Neuronal stem cell (in vitro differentiated cells): ENCODE measurements around the gene ANKS1B.

Experiments
- DNase-seq: peaks from one replicate; pipeline ENCODE4 v3.0.0-alpha.2; 2013; ENCODE audit warnings: low spot score
- H2AFZ ChIP-seq: one replicate; pipeline ENCODE4 v1.6.1; 2013; ENCODE audit warnings: mild to moderate bottlenecking, low read length, inconsistent platforms
- H2AK5ac ChIP-seq: 2 replicates; pipeline ENCODE4 v1.6.1; 2013; ENCODE audit warnings: low read depth, mild to moderate bottlenecking, inconsistent platforms, low read length, moderate library complexity, mixed read lengths
- H2BK120ac ChIP-seq: 2 replicates; pipeline ENCODE4 v1.6.1; 2013; ENCODE audit warnings: low read depth, mild to moderate bottlenecking, inconsistent platforms, low read length, moderate library complexity, mixed read lengths
- H2BK12ac ChIP-seq: one replicate; pipeline ENCODE4 v1.6.1; 2013; ENCODE audit warnings: low read length, inconsistent platforms
- H2BK15ac ChIP-seq: 2 replicates; pipeline ENCODE4 v1.6.1; 2013; ENCODE audit warnings: mild to moderate bottlenecking, low read length, inconsistent platforms, mixed read lengths
- H2BK5ac ChIP-seq: one replicate; pipeline ENCODE4 v1.6.1; 2013; ENCODE audit warnings: inconsistent platforms, mild to moderate bottlenecking, low read length, moderate library complexity
- H3K14ac ChIP-seq: one replicate; pipeline ENCODE4 v1.6.1; 2013; ENCODE audit warnings: low read length, inconsistent platforms
- H3K18ac ChIP-seq: 2 replicates; pipeline ENCODE4 v1.6.1; 2013; ENCODE audit warnings: low read length, inconsistent platforms
- H3K23ac ChIP-seq: 2 replicates; pipeline ENCODE4 v1.6.1; 2013; ENCODE audit warnings: low read depth, mild to moderate bottlenecking, mixed read lengths, low read length, inconsistent platforms; ENCODE audit not compliant: poor library complexity
- H3K27ac ChIP-seq: replicated peaks from 3 replicates; pipeline ENCODE4 v1.5.1; 2013; ENCODE audit warnings: low read length, inconsistent platforms
- H3K27me3 ChIP-seq, 3 experiments: 2 replicates each; pipeline ENCODE4 v1.6.1; 2013; ENCODE audit warnings: low read length in 3 of 3, mild to moderate bottlenecking in 2 of 3, inconsistent platforms in 1 of 3, low read depth in 1 of 3, mixed read lengths in 1 of 3, moderate library complexity in 1 of 3; ENCODE audit not compliant: control insufficient read depth in 3 of 3, insufficient read depth in 3 of 3
- H3K36me3 ChIP-seq, 2 donors: replicated peaks in 1 of 2; 2 replicates each; pipeline ENCODE4 v1.6.1; 2013; ENCODE audit warnings: low read length in 2 of 2; ENCODE audit not compliant: control insufficient read depth in 2 of 2, insufficient read depth in 2 of 2
- H3K4ac ChIP-seq: 2 replicates; pipeline ENCODE4 v1.6.1; 2013; ENCODE audit warnings: inconsistent platforms, mild to moderate bottlenecking, low read length, moderate library complexity
- H3K4me1 ChIP-seq, 2 donors: 1 replicate in 1 of 2; 2 replicates in 1 of 2; pipeline ENCODE4 v1.6.1; 2013; ENCODE audit warnings: low read length in 2 of 2, low read depth in 1 of 2; ENCODE audit not compliant: control insufficient read depth in 2 of 2, insufficient read depth in 1 of 2
- H3K4me2 ChIP-seq: one replicate; pipeline ENCODE4 v1.6.1; 2013; ENCODE audit warnings: mild to moderate bottlenecking, low read length, inconsistent platforms; ENCODE audit not compliant: insufficient read depth, poor library complexity, severe bottlenecking
- H3K4me3 ChIP-seq, 2 donors: 2 replicates each; pipeline ENCODE4 v1.5.1; 2013; ENCODE audit warnings: low read length in 2 of 2, mild to moderate bottlenecking in 2 of 2, inconsistent platforms in 1 of 2, moderate library complexity in 1 of 2
- H3K79me1 ChIP-seq: one replicate; pipeline ENCODE4 v1.6.1; 2013; ENCODE audit warnings: low read depth, mild to moderate bottlenecking, inconsistent platforms, low read length, moderate library complexity
- H3K9ac ChIP-seq: one replicate; pipeline ENCODE4 v1.6.1; 2013; ENCODE audit warnings: mild to moderate bottlenecking, low read depth, low read length, inconsistent platforms; ENCODE audit not compliant: poor library complexity
- H3K9me3 ChIP-seq, 2 donors: replicated peaks in 1 of 2; 2 replicates each; pipeline versions ENCODE3 to v1.6.1; 2013; ENCODE audit warnings: low read length in 2 of 2, mild to moderate bottlenecking in 2 of 2, inconsistent platforms in 1 of 2, low read depth in 1 of 2, mixed read lengths in 1 of 2, moderate library complexity in 1 of 2; ENCODE audit not compliant: control insufficient read depth in 2 of 2, insufficient read depth in 1 of 2
- H4K8ac ChIP-seq: one replicate; pipeline ENCODE4 v1.6.1; 2013; ENCODE audit warnings: low read depth, mild to moderate bottlenecking, inconsistent platforms, low read length, moderate library complexity
- H4K91ac ChIP-seq: one replicate; pipeline ENCODE4 v1.6.1; 2013; ENCODE audit warnings: low read length, low read depth, mild to moderate bottlenecking, inconsistent platforms; ENCODE audit not compliant: poor library complexity
- WGBS, 2 donors: extraction: QIAGEN DNeasy Blood & Tissue Kit; methylation state at CpG; one replicate each; pipeline ENCODE4 v1.1.7; 2013; ENCODE audit warnings: missing lambda C conversion rate in 2 of 2, mixed read lengths in 1 of 2; ENCODE audit not compliant: insufficient read length in 2 of 2, insufficient replicate concordance in 1 of 2; ENCODE audit errors: extremely low coverage in 2 of 2; 5-methylcytosine and 5-hydroxymethylcytosine counted together

Gene ANKS1B

GRCh38 chr12:99834710-99835109 is 150.0 kb downstream of the ANKS1B start:
- WGBS, 2 donors, result no CpG with 5 or more reads among the region's 2 CpGs
- Histone ChIP-seq H4K8ac (no peak overlapping the region), H3K27me3 (no peaks in the 10 kb centered on the region)

GRCh38 chr12:99833397-99833796 is 151.3 kb downstream of the ANKS1B start:
- Histone ChIP-seq H3K79me1 (no peaks in the 10 kb centered on the region), H4K8ac (no peak overlapping the region), H2BK15ac (no peak overlapping the region), H2BK120ac (no peak overlapping the region), H3K4me2 (no peak overlapping the region), H3K4me3 (no peak overlapping the region), H3K9me3 (no peaks in the 10 kb centered on the region), H3K14ac (no peak overlapping the region), H3K27ac (no peak overlapping the region), H2AK5ac (no peak overlapping the region), H3K4me1 (no peaks in the 10 kb centered on the region), H3K18ac (no peak overlapping the region), H3K36me3 (no peaks in the 10 kb centered on the region), H3K9ac (no peak overlapping the region), H3K23ac (no peak overlapping the region), H3K27me3 (no peaks in the 10 kb centered on the region), H2BK5ac (no peak overlapping the region), H2AFZ (no peak overlapping the region), H2BK12ac (no peak overlapping the region), H3K4ac (no peak overlapping the region), H4K91ac (no peak overlapping the region)
- no CpG with 5 or more reads among the region's 1 CpG for WGBS, 2 donors
- DNase-seq, result no peak

More at GRCh38 chr12:99834710-99835109, 150.0 kb downstream of the ANKS1B start:
- Histone ChIP-seq H3K4ac (no peak overlapping the region), H3K36me3 (no peaks in the 10 kb centered on the region), H3K9ac (no peak overlapping the region), H3K23ac (no peak overlapping the region), H3K4me2 (no peak overlapping the region), H3K18ac (no peak overlapping the region), H4K91ac (no peak overlapping the region), H3K79me1 (no peaks in the 10 kb centered on the region), H2AK5ac (no peak overlapping the region), H3K9me3 (no peaks in the 10 kb centered on the region), H2BK120ac (no peak overlapping the region), H2AFZ (no peak overlapping the region), H2BK5ac (no peak overlapping the region), H3K27ac (no peak overlapping the region), H2BK12ac (no peak overlapping the region), H3K4me3 (no peak overlapping the region), H3K4me1 (no peaks in the 10 kb centered on the region), H2BK15ac (no peak overlapping the region), H3K14ac (no peak overlapping the region)
- no peak for DNase-seq

DNA sequence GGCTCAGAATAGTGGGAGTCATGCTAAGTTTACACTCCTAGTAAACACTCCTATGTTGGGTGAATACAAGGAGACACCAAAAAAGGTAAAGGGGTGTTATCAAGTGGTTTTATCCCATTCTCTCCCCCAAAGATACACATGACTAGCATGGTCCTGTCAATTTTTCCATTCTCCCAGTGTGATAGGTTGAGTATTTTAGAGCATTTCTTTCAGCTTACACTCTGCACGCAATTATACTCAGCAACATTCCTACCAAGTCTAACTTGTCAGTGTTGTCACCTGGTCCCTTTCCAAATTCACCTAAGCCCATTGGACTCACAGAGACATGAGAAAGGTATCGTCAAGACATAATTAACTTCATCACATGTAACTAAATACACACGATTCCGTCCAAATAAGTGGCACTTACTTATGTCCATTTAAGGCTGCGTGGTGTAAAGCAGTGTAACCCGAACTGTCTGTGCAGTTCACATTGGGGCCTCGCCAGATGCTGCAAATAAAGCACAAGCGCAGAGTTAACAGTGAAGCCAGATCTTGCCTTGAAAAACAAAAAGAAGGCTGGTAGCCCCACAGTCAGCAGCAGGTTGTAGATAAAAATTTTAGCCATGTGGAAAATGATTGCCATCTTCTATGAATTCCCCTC is 159.7 kb downstream of the ANKS1B start:
- H4K8ac ChIP-seq, result no peak overlapping the region
- no peak overlapping the region for H3K14ac ChIP-seq
- H3K4ac ChIP-seq, result no peak overlapping the region
- H2AFZ ChIP-seq, result no peak overlapping the region
- H3K36me3 ChIP-seq, result no peaks in the 10 kb centered on the region
- no peak overlapping the region for H3K4me2 ChIP-seq
- H2BK15ac ChIP-seq, result no peak overlapping the region
- no peak overlapping the region for H3K4me3 ChIP-seq
- H2BK5ac ChIP-seq, result no peak overlapping the region
- H3K79me1 ChIP-seq, result no peaks in the 10 kb centered on the region
- no peaks in the 10 kb centered on the region for H3K27me3 ChIP-seq
- WGBS, 2 donors, result no CpG with 5 or more reads among the region's 8 CpGs
- peaks cover 0 to 2% of the 10 kb centered on the region in 2 donors for H3K4me1 ChIP-seq
- H3K9ac ChIP-seq, result no peak overlapping the region
- no peak overlapping the region for H3K27ac ChIP-seq
- H2BK120ac ChIP-seq, result no peak overlapping the region
- no peak for DNase-seq
- no peak overlapping the region for H4K91ac ChIP-seq
- no peak overlapping the region for H3K23ac ChIP-seq
- no peak overlapping the region for H2BK12ac ChIP-seq
- H3K9me3 ChIP-seq, result no peaks in the 10 kb centered on the region
- no peak overlapping the region for H3K18ac ChIP-seq
- no peak overlapping the region for H2AK5ac ChIP-seq

DNA sequence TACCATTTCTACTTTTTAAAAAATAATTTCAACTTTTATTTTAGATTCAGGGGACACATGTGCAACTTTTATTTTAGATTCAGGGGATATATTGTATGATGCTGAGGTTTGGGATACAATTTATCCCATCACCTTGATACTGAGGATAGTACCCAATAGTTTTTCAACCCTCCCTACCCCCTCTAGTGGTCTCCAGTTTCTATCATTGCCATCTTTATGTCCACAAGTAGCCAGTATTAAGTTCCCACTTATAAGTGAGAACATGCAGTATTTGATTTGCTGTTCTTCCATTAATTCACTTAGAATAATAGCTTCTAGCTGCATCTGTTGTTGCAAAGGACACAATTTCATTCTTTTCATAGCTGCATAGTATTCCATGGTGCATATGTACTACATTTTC is 162.5 kb downstream of the ANKS1B start:
- Histone ChIP-seq H3K4me2 (no peak overlapping the region), H3K36me3 (no peaks in the 10 kb centered on the region), H3K14ac (no peak overlapping the region), H2AFZ (no peak overlapping the region), H4K8ac (no peak overlapping the region), H3K4ac (no peak overlapping the region), H3K23ac (no peak overlapping the region), H3K4me3 (no peak overlapping the region), H3K27me3 (no peaks in the 10 kb centered on the region), H2BK15ac (no peak overlapping the region), H3K79me1 (no peaks in the 10 kb centered on the region), H2BK12ac (no peak overlapping the region), H2BK5ac (no peak overlapping the region), H4K91ac (no peak overlapping the region), H3K9me3 (no peaks in the 10 kb centered on the region), H2AK5ac (no peak overlapping the region), H3K18ac (no peak overlapping the region), H3K27ac (no peak overlapping the region), H3K4me1 (peaks cover 0 to 2% of the 10 kb centered on the region in 2 donors), H3K9ac (no peak overlapping the region), H2BK120ac (no peak overlapping the region)
- DNase-seq, result no peak
